Stimulated activated CD8-positive, alpha-beta memory T cell treated with anti-CD3 and anti-CD28 coated beads, Interleukin-7, amount 100 ng/mL, for 1 hour (primary cell): ENCODE measurements around the gene NFE2L1.

ENCODE experiments used
- DNase-seq, 2 donors: peaks; one replicate each; pipeline ENCODE4 v3.0.0-alpha.2; 2020; ENCODE audit warnings: low read depth in 2 of 2

Gene NFE2L1

DNA sequence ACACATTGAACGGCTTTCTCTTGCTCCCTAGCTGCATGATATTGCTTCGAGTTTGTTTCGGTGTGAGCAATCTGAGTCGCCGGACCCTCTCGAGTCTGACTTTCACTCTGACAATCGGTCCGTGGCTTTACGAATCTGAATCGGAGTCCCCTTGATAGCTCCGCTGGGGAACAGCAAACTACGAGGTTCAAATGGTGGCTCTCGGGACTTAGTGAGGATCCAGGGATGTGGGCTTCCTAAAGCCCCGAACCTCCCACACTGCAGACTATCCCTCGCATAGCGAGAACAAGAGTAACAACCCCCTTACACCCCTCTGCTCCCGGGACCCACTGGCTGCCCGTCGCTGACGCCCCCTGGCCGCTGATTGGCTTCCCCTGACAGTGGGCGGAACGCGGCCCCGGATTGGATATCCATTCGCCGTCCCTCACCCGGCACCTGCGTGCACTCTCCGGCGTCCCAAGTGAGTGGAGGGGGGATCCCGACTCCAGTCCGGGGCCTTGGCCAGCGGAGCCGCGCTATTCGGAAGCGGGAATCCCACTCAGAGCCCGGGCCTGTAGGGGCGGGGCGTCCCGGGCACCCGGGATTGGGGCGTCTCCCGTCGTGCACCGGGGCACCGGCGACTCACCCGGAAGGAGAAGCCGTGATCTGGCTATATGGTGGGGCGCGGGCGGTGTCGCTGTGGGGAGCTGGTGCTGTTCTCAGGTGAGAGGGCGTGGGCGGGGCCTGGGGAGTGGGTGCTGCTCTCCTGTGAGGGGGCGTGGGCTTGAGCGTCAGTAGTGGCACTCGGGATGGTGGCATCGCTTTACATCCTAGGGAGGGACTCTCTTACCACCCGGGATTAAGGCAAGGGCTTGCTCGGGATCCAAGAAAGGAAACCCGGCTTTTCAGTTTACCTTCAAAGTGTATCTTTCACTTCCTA lies 59.2 kb downstream of the NFE2L1 start, which contains the start of gene SNX11:
Gene SNX11 (plus strand): TSS at position 630 of the 919 bp plus-strand sequence. CDS start 4,278 bp downstream, outside the sequence.
- peak; percentile 75 to 86 for DNase-seq

- DNase-seq: no peak
These were observed 62.6 kb downstream of the NFE2L1 start for GRCh38 chr17:48110761-48111160.
